GM23248 (cell line): Measurements from ENCODE around the gene ST8SIA6.

Source experiments
- EZH2 ChIP-seq: fragments of 200-600 bp; sonication (generic); IDR thresholded peaks from 2 replicates; pipeline ENCODE4 v1.6.1; 2018; ENCODE audit warnings: antibody characterized with exemption, mild to moderate bottlenecking; ENCODE audit not compliant: insufficient read depth, poor library complexity, severe bottlenecking
- EZH2phosphoT487 ChIP-seq: fragments of 200-600 bp; sonication (generic); IDR thresholded peaks from 2 replicates; pipeline ENCODE4 v1.6.1; 2018; ENCODE audit warnings: antibody characterized with exemption, moderate library complexity, mild to moderate bottlenecking, low read depth; ENCODE audit not compliant: insufficient read depth

DNA sequence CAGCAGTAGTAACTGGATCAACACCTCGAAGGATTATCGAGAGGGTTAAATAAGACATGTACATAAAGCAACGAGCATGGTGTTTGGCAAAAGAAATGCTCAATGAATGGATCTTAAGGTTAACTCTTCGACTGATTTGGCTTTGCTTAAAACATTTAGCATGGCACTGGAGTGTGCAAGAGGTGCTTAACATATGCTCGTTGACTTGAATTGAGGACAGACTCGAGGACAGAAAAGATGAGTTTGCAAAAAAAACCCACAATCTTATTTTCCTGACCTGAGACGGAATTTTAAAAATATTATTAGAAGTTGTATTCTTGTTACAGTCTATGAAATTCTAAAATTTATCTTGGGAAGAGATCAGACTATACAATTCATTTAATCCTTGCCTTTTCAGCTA, 49.4 kb upstream of the ST8SIA6 start:
- TF ChIP-seq EZH2phosphoT487 = no peak
- no peak for TF ChIP-seq EZH2
